DOHH2 (cell line): ENCODE measurements around the gene NOL9.

Experiments used
- H3F3A ChIP-seq: fragments of 200-600 bp; sonication (generic), shearing (Covaris generic); 2 replicates; pipeline ENCODE4 v1.6.0; 2016; ENCODE audit warnings: antibody characterized with exemption, mild to moderate bottlenecking; ENCODE audit not compliant: control insufficient read depth, insufficient read depth
- H3K27ac ChIP-seq: fragments of 200-600 bp; sonication (generic); 2 replicates; pipeline ENCODE4 v1.5.1; 2014; ENCODE audit warnings: low read depth, mild to moderate bottlenecking, low read length, moderate library complexity
- H3K27me3 ChIP-seq: fragments of 200-600 bp; sonication (generic); 2 replicates; pipeline ENCODE4 v1.6.1; 2014; ENCODE audit warnings: mild to moderate bottlenecking, low read length, mixed read lengths; ENCODE audit not compliant: control insufficient read depth
- H3K36me3 ChIP-seq: fragments of 200-600 bp; sonication (generic); 2 replicates; pipeline ENCODE4 v1.6.1; 2014; ENCODE audit warnings: mild to moderate bottlenecking, low read length, moderate library complexity, mixed read lengths; ENCODE audit not compliant: control insufficient read depth
- H3K4me1 ChIP-seq: fragments of 200-600 bp; sonication (generic); 2 replicates; pipeline ENCODE4 v1.6.1; 2014; ENCODE audit warnings: mild to moderate bottlenecking, low read length, mixed read lengths; ENCODE audit not compliant: control insufficient read depth
- H3K4me2 ChIP-seq: fragments of 200-600 bp; sonication (generic); 2 replicates; pipeline ENCODE4 v1.6.0; 2014; ENCODE audit warnings: mild to moderate bottlenecking, low read length, moderate library complexity
- H3K4me3 ChIP-seq: fragments of 200-600 bp; sonication (generic); 2 replicates; pipeline ENCODE4 v1.5.1; 2014; ENCODE audit warnings: mild to moderate bottlenecking, low read length, mixed read lengths
- H3K79me2 ChIP-seq: fragments of 200-600 bp; sonication (generic); 2 replicates; pipeline ENCODE4 v1.6.1; 2014; ENCODE audit warnings: mild to moderate bottlenecking, low read length, mixed read lengths; ENCODE audit not compliant: control insufficient read depth
- H3K9me2 ChIP-seq: fragments of 200-600 bp; sonication (generic); replicated peaks from 2 replicates; pipeline ENCODE4 v1.6.1; 2014; ENCODE audit warnings: mild to moderate bottlenecking, low read length, mixed read lengths; ENCODE audit not compliant: control insufficient read depth
- H3K9me3 ChIP-seq: fragments of 200-600 bp; sonication (generic); 2 replicates; pipeline ENCODE4 v1.6.1; 2014; ENCODE audit warnings: antibody characterized with exemption, low read length, mixed read lengths; ENCODE audit not compliant: control insufficient read depth, insufficient read depth
- H4K20me1 ChIP-seq: fragments of 200-600 bp; sonication (generic); 2 replicates; pipeline ENCODE4 v1.6.0; 2014; ENCODE audit warnings: low read depth, mild to moderate bottlenecking, antibody characterized with exemption, low read length, moderate library complexity; ENCODE audit not compliant: control insufficient read depth, insufficient read depth
- EZH2phosphoT487 ChIP-seq: fragments of 200-600 bp; sonication (generic); IDR thresholded peaks from 2 replicates; pipeline ENCODE4 v1.6.1; 2017; ENCODE audit warnings: borderline replicate concordance, mild to moderate bottlenecking, antibody characterized with exemption, low read length, moderate library complexity, mixed read lengths
- TF ChIP-seq, protein P1 (sequence below): fragments of 200-600 bp; sonication (generic); IDR thresholded peaks from one replicate; pipeline ENCODE4 v1.5.1; 2014; ENCODE audit warnings: antibody characterized with exemption, mild to moderate bottlenecking, low read depth, low read length; ENCODE audit not compliant: poor library complexity, severe bottlenecking

Gene NOL9

DNA sequence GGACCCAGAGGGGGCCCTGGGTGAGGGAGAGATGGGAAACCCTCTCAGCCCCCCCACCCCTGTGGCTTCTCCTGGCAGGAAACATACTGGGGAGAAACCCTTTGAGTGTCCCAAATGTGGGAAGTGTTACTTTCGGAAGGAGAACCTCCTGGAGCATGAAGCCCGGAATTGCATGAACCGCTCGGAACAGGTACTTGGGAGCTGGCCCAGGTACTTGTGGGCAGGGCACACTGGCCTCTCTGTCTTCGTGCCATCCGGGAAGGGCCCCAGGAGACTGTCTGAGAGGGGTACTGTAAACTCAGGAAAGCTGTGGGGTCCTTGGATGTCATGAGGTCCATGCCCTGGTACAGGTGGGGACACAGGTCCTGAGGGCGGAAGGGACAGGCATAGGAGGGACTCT lies 31.5 kb upstream of the NOL9 start:
- no peak for TF ChIP-seq EZH2phosphoT487
- TF ChIP-seq, protein P1, sequence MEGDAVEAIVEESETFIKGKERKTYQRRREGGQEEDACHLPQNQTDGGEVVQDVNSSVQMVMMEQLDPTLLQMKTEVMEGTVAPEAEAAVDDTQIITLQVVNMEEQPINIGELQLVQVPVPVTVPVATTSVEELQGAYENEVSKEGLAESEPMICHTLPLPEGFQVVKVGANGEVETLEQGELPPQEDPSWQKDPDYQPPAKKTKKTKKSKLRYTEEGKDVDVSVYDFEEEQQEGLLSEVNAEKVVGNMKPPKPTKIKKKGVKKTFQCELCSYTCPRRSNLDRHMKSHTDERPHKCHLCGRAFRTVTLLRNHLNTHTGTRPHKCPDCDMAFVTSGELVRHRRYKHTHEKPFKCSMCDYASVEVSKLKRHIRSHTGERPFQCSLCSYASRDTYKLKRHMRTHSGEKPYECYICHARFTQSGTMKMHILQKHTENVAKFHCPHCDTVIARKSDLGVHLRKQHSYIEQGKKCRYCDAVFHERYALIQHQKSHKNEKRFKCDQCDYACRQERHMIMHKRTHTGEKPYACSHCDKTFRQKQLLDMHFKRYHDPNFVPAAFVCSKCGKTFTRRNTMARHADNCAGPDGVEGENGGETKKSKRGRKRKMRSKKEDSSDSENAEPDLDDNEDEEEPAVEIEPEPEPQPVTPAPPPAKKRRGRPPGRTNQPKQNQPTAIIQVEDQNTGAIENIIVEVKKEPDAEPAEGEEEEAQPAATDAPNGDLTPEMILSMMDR: no peak
- no peak overlapping the region for H3K4me2 ChIP-seq
- H3K36me3 ChIP-seq: peaks cover 54% of the 10 kb centered on the region
- H3K79me2 ChIP-seq: peaks cover 23% of the 10 kb centered on the region
- peaks cover 29% of the 10 kb centered on the region for H3K4me1 ChIP-seq
- peaks cover 3% of the 10 kb centered on the region; the same call in 1 of the 2 replicates for H4K20me1 ChIP-seq
- H3F3A ChIP-seq: no peaks in the 10 kb centered on the region; the same call in 1 of the 2 replicates
- H3K27ac ChIP-seq: no peak overlapping the region
- H3K27me3 ChIP-seq: no peaks in the 10 kb centered on the region
- H3K4me3 ChIP-seq: no peak overlapping the region
- H3K9me3 ChIP-seq: no peaks in the 10 kb centered on the region
- H3K9me2 ChIP-seq: no peaks in the 10 kb centered on the region

GRCh38 chr1:6585081-6585722 lies 30.9 kb upstream of the NOL9 start:
- Histone ChIP-seq H3K4me2 (no peak overlapping the region), H3F3A (no peaks in the 10 kb centered on the region), H4K20me1 (peaks cover 3% of the 10 kb centered on the region; the same call in 1 of the 2 replicates), H3K79me2 (peaks cover 29% of the 10 kb centered on the region), H3K27me3 (no peaks in the 10 kb centered on the region), H3K27ac (no peak overlapping the region), H3K9me3 (no peaks in the 10 kb centered on the region), H3K9me2 (no peaks in the 10 kb centered on the region), H3K36me3 (peaks cover 51% of the 10 kb centered on the region), H3K4me3 (no peak overlapping the region), H3K4me1 (peaks cover 33% of the 10 kb centered on the region)
- no peak for TF ChIP-seq EZH2phosphoT487
- TF ChIP-seq, protein P1: no peak

DNA sequence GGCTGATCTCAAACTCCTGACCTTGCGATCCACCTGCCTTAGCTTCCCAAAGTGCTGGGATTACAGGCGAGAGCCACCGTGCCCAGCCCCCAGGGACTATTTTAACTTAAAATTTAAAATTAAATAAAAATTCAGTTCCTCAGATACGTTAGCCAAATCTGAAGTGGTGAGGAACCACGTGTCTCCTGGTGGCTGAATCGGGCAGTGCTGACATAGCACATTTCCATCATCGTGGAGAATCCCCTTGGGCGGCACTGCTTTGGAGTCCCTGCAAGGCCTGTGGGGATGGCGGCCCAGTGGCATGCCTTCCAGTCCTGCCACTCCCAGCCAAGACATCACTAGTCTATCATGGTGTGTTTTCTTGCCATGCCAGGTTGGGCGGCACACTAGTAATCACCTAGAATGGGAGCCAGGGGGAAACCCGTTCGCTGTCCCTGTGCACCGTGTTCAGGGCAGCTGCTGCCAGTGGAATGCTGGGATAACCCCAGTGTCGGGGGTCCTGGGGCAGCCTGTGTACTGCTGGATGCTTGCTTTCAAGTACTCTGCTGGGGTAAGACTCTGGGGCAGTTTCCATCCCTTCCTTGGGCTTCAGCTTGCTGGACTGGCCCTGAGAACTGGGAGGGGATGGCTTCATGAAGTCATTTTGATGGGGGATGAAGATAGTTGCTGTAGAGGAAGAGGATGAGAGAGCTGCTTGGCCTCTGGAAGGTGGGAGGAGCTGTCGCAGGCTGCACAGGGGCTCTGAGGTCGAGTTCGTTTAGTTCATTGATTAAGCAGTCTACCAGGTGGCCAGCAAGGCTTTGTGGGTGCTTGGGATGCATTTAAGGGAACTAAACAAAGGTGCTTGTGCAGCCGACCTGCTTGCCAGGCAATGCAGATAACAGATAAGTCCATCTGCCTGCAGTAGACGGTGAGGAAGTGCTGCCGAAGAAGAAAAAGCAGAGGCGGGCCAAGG lies 30.1 kb upstream of the NOL9 start:
- no peaks in the 10 kb centered on the region for H3K27me3 ChIP-seq
- H3F3A ChIP-seq: no peaks in the 10 kb centered on the region
- no peak overlapping the region for H3K4me3 ChIP-seq
- H3K4me2 ChIP-seq: no peak overlapping the region
- peaks cover 33% of the 10 kb centered on the region for H3K79me2 ChIP-seq
- no peak overlapping the region for H3K27ac ChIP-seq
- H3K9me3 ChIP-seq: no peaks in the 10 kb centered on the region
- TF ChIP-seq, protein P1: no peak
- no peak for TF ChIP-seq EZH2phosphoT487
- H3K36me3 ChIP-seq: peaks cover 44% of the 10 kb centered on the region
- no peaks in the 10 kb centered on the region for H3K9me2 ChIP-seq
- H3K4me1 ChIP-seq: peaks cover 36% of the 10 kb centered on the region
- H4K20me1 ChIP-seq: peaks cover 3% of the 10 kb centered on the region; the same call in 1 of the 2 replicates
